HG03439 (cell line): ENCODE results near the gene CACNA2D1.

ENCODE experiments used
- ATAC-seq: cut with Tn5 transposase; IDR thresholded peaks from one replicate; pipeline ENCODE4 v1.9.1; 2021; ENCODE audit warnings: mild to moderate bottlenecking, moderate library complexity; ENCODE audit not compliant: unreplicated experiment

The CACNA2D1 gene

DNA sequence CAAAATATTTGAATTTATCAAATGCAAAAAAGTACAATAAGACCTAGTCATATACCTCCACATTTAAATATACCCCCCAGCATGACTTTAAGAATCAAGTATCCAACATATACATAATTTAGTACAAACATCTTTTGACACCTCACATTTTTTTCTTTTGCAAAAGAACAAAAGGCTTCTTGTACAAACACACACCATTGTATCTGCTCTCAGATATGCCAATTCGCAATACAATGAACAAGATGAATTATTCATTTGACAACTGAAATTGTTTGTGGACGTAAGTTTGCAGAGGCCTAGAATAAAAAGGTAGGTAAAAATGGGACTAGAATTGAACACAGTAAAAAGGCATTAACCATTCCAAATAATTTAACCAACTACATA is 154.4 kb downstream of the CACNA2D1 start:
- no peak for ATAC-seq

DNA sequence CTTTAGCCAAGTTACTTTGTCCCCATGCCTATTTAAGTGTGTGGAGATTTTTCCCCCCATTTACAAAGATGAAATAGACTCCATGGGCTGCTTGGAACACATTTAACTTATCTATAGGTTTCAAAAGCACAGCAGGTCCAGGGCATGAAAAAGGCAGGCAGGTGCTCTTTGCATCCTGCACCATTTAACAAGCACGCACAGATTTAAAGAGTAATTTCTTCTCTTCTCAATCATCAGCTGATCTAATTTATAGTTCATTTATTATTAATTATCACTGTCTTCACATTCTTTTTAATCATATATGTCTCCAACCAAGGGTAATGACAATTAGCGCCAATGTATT is 156.8 kb downstream of the CACNA2D1 start:
- no peak for ATAC-seq

DNA sequence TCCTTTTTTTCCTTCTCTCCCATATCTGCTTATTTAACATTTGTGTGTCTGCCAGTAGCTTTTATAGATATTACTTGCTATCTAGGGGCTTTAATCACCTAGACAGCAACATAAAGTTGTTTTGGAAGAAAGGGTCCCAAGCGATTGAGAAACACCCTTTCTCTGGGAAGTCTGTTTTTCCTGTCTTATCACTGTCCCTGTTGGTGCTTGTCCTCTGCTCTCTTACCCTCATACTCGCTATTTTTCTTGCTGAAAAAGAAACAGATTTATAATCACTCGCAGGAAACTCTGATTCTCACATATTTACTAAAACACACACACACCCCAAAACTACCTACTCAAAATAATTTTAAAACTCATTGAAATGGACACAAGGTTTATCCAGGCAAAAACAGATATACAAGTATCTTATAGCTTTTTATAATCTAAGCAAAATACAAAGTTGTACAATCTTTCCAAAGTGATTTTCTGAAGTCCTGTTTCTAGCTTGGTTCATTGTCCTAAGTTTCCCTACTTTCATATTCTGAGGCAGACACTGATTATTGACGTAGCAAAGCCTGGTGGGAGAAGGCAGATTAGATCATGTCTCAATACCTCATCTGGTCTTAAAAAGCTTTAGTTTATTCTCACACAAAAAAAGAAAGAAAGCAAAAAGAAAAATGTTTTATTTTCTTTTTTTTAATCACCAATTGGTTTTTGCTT is 157.3 kb downstream of the CACNA2D1 start:
- ATAC-seq: no peak

DNA sequence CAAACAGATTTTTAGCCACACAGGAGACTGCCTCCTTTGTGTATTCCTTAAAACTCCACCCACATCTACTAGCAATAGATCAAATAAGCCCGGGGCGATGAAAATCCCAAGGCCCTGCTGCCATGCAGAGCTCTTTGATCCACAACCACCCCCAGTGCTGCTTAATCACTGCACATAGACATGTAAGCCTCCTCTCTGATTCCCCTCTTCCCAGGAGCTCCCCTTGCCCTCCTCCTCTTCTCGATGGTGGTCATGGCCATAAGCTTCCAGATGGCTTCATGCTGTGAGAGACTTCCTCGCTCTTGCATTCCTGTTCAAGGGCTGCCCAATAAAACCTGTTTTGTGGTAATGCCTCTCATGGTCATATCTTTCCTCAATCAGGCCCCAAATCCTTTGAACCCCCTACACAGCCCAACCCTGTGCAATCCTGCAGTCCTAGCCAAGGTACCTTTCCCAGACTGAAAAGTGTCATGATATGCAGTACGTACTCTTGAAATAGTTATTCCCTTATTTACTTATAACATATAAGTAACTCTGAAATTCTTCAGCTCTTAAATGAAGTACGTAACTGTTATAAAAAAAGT is 158.5 kb downstream of the CACNA2D1 start:
- ATAC-seq: no peak

DNA sequence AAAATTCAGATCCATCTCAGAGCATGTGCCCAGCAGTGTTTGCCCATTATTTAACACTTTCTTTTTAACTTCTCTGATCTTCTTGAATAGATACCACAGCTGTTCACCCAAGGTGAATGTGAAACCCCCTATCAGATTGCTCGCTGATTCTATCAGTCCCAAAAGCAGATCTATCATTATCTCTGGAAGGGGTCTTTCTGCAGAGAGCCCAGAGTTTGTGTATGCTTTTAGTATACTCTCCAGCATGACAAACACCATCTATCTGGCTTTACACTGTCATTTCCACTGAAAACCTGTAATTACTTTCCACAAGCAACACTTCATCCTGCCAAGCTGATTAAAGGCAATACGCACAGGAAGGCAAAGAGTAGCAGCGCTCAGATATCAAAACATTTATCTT is 168.2 kb downstream of the CACNA2D1 start:
- no peak for ATAC-seq

DNA sequence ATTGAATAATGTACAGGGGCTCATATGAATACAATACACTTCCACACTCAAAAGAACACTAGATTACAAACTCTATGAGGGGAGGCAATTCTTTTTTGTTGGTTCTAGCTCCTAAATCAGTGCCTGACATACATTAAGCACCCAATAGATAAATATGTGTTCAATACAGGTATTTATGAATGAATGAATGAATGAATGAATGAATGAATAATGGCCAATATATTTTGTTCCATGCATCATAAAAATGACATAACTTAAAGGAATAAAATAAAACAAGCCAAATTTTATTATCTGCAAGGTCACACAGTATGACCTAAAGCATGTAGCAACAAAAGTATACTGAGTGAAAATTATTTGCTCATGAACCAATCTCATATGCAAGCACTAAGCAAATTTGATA is 168.9 kb downstream of the CACNA2D1 start:
- ATAC-seq: no peak

DNA sequence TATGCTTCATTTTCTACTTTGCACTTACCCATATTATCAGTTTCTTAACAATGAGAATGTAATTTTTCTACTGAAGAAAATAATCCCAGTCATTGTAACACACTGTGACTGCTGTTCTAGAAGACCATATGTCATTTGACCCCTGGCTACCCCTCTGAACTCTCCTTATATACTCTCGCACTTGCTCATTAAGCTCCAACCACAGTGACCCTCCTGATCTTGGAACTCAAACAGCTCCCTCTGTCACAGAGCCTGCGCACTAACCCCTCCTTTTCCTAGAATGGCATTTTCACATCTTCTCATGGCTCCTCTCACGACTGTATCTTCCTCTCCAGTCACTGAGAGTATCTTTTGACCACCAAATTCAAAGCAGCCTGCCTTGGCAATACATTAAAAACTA is 169.7 kb downstream of the CACNA2D1 start:
- no peak for ATAC-seq

DNA sequence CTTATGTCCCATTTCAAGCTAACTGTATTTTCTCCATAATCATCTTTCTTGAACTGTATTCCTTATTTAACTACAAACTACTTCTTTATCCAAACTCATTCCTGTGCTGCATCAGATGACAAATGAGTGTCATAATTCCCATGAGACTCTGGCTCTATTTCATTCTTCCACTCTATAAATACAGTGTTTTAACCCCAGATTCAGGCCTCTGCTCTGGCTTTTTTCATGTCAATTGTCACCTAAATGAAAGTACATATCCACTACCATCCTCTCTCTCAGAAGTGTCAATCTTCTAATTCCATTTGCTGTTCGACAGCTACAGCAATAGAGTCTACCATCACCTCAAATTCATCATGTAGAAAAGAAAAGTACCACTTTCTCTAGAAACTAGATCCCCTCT is 172.7 kb downstream of the CACNA2D1 start:
- ATAC-seq: no peak

DNA sequence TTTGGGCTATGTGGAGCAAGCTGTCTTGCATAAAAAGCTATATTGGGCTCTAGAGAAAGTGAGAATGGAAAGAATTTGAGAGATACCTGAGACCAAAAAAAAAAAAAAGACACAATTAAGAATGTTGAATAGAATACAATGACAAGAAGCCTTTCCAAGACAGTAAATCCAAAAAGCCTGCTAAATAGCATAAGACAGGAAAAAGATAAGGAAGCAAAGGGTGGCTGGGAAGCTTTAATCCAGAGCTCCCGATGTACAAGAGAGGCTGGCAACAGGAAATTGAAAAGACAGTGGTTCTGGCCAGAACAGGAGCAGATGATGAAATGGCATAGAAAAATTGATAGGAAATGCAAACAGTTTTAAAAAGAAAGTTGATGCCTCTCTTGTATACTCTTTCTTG is 174.9 kb downstream of the CACNA2D1 start:
- ATAC-seq: no peak

DNA sequence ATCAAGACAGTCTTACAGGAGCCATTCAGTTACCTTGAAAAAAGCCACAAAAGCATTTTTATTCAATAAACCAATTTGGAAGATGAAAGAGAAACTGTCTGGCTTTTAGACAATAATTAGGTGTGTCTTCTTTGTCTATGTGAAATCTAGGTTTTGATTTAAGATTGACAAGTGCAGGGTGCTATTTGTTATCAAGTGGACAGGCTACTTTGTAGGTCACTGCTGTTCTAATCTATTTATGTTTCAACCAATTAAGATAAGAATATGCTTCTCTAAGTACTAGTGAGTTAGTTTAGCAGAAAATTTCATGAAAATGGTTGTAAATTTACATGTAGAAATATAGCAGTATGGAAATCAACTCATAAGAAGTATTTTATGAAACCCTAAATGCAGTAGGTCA is 177.5 kb downstream of the CACNA2D1 start:
- ATAC-seq: no peak

DNA sequence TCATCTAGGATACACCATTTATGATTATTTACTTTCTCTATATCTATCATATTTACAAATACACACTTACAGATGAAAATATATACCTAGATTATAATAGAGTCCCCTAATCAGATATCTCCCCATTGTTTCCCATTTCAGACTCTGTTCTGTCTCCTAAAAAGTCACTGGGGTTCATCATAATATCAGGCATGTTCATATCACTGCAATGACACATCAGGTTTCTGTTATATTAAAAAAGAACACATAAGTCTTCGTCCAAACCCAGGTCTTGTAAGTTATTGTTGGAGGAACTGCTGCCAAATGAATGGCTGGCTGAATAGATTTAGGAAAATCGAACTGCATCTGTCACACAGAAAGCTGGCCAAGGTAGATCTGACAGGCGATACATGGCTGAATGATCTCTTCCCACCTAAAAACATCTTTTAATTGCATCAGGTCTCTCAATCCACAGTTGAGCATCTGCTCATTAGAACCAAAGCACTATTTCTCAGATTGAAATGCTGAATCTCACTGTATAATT is 178.7 kb downstream of the CACNA2D1 start:
- no peak for ATAC-seq

DNA sequence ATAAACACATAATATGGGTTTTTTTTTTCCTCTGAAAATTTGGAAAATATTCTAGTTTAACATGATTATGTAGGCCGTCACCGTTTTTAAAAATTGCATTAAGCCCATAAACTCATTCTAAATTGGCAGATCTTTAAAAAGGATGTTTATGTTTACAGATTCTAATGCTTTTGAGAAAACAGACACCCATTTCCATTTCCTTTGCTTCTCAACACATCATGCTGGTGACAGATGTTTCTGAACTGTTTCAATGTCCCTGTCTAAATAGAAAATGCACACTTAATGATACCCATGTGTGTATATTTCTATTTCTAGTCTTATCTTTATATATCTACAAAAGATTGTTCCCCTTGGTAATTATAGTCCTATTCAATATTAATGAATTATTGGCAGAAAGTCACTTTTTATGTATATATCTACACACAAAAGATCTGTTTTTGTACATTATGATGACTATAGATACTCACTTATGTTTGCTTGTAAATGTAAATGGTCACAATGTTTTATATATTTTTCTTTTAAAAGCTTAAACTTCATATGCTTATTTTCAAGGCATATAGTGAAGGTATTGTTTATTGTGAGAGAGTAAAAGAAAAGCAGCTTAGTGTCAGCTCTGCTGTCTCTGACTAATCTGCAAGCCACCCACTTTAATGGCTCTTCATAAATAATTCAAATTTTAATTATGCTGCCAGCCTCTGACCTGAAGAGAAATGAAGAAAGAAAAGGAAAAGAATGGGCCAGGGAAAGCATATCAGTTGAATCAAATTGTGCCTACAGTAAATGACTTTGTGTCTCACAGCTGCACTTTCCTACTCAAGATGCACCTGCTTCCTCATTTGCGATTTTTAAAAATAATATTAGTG is 179.4 kb downstream of the CACNA2D1 start:
- ATAC-seq: no peak

DNA sequence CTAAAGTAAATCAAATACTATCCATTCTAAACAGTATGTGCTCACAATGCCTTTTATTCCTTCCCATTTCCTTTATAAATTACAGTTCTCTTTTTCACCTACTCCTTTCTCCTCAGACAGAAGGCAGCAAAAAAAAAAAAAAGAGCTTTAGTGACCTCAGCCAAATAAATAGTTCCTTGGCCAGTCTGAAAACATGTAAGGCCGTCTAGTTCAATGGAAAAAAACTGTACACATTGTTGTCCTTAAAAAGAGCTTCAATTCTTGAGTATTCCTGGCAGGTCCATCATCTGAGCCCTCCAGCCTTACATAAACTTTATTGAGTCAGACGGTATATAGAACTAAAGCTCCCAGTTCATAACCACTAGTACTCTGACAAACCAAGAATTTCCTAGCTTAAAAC is 185.4 kb downstream of the CACNA2D1 start:
- ATAC-seq: no peak

DNA sequence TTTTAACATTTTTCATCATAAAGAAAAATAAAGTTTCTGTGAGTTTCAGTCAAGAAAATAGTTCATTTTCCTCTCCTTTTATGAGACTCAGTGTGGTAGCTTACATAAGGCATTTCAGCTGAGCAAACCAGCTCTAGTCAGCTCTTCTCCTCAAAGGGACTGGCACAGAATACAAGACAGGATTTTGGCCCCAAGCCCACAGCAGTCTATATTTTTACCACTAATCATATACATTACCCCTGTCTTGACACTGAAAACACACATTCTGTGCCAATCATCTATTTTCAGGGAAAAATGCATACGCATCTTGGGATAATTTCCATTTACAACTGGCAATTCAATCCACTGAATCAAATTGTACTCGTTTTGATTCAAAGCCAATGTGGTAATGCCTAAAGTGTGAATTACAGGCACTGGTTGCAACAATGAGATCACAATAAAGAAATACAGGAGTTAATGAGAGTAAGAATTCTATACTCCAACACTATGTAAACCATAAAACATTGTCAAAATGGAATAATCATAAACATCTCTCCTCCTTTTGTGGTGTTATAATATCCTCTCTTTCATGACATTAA is 186.4 kb downstream of the CACNA2D1 start:
- ATAC-seq: no peak

DNA sequence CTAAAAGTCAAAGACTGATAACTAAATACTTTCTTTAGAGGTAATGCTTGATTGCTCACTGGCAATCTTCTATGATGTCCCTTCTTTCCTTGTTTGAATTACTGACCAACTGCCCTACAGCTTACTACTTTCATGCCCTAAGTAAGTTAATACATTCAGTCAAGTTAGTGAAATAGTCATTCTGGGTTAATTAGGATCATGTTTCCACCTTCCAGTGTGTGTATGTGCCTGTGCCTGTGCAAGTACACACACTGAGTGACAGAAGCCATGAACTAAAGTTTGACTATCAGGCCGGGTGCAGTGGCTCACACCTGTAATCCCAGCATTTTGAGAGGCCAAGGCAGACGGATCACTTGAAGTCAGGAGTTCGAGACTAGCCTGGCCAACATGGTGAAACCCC is 187.9 kb downstream of the CACNA2D1 start:
- no peak for ATAC-seq

DNA sequence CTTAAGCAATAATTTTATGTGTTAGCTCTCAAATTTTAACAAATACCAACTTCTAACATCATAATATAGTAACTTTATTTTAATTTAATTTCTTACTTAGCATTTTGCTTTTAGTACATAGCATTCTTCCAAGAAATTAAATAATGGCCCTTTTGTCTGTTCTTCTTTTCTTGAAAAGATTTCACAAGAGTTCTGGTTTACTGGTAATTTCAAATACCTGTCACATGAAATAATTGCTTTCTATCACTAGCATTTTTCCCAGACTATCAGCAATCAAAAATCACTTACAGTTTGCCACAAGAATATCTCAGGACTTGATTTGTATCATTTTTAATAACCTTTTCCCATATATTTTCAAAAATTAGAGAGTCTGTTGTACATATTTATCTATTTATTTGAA is 193.0 kb downstream of the CACNA2D1 start:
- ATAC-seq: no peak

DNA sequence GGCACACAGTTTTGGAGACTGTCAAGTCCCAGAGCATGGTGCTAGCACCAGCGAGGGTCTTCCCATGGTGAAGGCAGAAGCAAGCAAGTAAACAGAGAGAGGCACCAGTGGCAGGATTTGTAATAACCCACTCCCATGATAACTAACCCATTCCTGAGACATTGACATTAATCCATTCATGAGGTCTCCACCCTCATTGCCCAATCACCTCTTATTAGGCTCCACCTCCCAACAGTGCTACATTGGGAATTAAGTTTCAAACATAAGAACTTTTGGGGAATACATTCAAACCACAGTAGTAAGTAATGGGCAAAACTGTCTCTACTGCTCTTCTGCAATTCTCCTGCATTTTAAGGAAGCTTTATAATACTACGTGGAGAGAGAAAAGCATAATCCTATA is 193.6 kb downstream of the CACNA2D1 start:
- no peak for ATAC-seq

DNA sequence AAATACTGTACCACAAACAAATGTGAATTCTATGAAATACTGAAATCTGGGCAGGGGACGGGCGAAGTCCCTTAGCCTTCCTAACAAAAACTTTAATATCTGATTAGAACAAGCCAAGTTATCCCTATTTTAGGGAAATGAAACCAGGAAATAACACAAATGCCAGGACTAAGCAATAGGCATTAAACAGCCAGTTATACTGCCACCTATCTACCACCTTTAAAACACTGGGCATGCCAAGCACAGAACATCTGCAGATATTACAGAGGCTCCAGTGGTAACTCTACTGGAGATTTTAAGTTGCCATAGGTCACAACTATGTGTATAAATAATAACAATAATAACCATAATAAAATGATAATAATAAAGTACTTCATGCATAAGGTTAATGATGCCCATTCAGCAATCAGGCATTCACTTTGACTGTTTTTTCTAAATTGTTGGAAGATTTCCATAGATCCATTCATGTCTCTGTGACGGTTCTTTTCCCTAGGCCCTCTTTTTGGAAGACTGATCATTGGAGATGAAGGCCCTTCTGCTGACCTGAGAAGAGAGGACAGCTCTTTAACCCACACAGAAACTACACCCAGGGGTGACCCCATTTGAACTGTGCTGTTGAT is 195.7 kb downstream of the CACNA2D1 start:
- ATAC-seq: no peak

DNA sequence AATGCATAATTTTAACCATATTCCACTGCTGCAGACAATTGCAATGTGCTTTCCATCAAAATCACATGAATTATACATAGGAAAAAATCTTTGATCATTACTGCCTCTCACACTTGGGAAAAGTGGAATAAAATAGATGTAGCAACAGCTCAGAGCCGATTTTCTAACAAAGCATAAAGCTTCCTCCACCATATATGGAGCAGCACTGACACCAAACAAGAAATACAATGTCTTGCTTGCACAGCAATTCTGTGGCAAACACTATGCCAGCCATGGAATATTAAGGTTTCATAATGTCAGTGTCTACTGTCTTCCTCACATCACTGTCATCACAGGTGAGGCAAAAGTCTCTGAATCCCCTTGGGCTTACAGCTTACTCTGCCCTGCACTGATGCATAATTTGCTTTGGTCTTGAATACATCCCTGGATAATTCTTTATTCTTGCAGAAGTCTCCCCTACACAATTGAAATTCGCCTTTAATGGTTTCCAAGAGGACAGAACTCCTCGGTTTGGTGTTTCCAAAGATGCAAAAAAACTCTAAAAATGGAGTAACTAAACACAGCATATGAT is 198.5 kb downstream of the CACNA2D1 start:
- ATAC-seq: no peak

DNA sequence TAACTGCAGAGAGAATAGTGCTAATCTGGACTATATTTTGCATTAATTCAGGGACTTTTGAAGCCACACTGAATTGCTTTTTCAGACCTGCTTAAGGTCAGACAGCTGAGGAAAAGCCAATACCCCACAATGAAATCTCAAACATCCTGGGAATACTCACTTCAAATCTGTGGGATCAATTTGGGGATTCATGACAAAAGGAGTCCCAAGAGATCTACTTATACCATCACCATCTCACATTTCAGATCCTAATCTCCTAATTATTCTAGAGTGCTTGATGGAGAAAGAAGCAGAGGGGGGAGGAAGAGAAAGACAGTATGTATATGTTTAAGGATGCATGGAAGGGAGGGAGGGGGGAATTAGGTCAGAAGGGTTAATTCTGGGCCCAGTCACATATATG is 202.2 kb downstream of the CACNA2D1 start:
- no peak for ATAC-seq

DNA sequence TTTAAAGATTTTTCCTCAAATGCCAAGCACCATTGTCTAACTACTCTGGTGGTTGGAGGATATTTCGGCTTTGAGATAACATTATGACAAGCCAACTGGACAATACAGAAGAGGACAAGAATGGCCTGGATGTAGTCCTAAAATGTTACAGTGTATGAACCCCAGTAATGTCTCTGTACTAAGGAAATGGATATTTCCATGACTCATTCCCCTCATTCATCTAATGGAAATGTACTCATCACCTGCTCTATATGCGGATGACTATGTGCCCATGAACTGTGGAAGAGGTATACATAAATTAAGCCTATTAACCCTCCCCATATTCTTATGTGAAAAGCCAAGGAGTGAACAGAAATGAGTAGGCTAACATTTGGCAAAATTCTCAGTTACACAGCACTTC is 207.9 kb downstream of the CACNA2D1 start:
- ATAC-seq: no peak
